Tibial nerve (tissue), 3 donors: Measurements from ENCODE around the gene RCC2.

ENCODE experiments used
- CTCF ChIP-seq, 5 experiments: fragments of 200-600 bp in 3 of 5; fragments of 450-650 bp in 2 of 5; sonication (generic) in 3 of 5; IDR thresholded peaks; one replicate each; pipeline ENCODE4 v1.5.1; 2016 to 2019; ENCODE audit warnings: antibody characterized with exemption in 5 of 5, mild to moderate bottlenecking in 3 of 5, moderate library complexity in 2 of 5
- POLR2A ChIP-seq, 2 donors: fragments of 450-650 bp; IDR thresholded peaks; one replicate each; pipeline ENCODE4 v1.6.1; 2017; ENCODE audit warnings: antibody characterized with exemption in 2 of 2, mild to moderate bottlenecking in 2 of 2, moderate library complexity in 2 of 2

GRCh38 chr1:17381161-17381560 lies 58.3 kb downstream of the RCC2 start:
- TF ChIP-seq CTCF (IDR thresholded peaks at IDR 0.05) = no peak
- TF ChIP-seq POLR2A (IDR thresholded peaks at IDR 0.05) = no peak
